HCT116 (cell line): ENCODE data around the gene CXCR1. TPM values are rescaled to one million over a fixed set of nuclear protein-coding genes. Genes with fewer than 3 reads are reported as not detected.
A peak's percentile ranks its signal among the peaks of the same experiment; 100 is the strongest.

ENCODE experiments used
- ATAC-seq: fragments of 200-7000 bp; cut with Tn5 transposase; 2 replicates; pipeline ENCODE4 v1.9.1; 2020; ENCODE audit warnings: mild to moderate bottlenecking, moderate library complexity
- BruUV-seq: library from RNA; stranded (reverse); fragments of 400-500 nt; replicated peaks from 2 replicates; lab custom pipeline; 2021; lab: Mats Ljungman, UMichigan
- CTCF ChIA-PET: fragments of 300-600 bp; sonication (Branson Sonifier 250); formaldehyde crosslinking; loops from one replicate; lab custom pipeline; 2021; ENCODE audit warnings: antibody characterized with exemption; lab: Charles Lee
- POLR2A ChIA-PET: fragments of 300-600, 350-600 bp; sonication (Branson Sonifier 250); formaldehyde crosslinking; loops from one replicate; lab custom pipeline; 2021; ENCODE audit warnings: antibody characterized with exemption; lab: Charles Lee
- RAD21 ChIA-PET, 2 experiments: fragments of 300-600 bp; sonication (Branson Sonifier 250); formaldehyde crosslinking; loops; one replicate each; lab custom pipeline; 2023; ENCODE audit warnings: low total read pairs in 2 of 2; ENCODE audit not compliant: uncharacterized antibody in 2 of 2, unreplicated experiment in 2 of 2, low non-redundant PET in 1 of 2; lab: Charles Lee
- DNase-seq: peaks from one replicate; pipeline ENCODE4 v3.0.0-alpha.2; 2010; ENCODE audit warnings: low read depth, low spot score
- H2AFZ ChIP-seq: fragments of 200-600 bp; shearing (Covaris generic), sonication (generic); 2 replicates; pipeline ENCODE4 v1.6.1; 2017; ENCODE audit warnings: low read depth, mixed run types, mixed read lengths, antibody characterized with exemption, low read length; ENCODE audit not compliant: poor library complexity, severe bottlenecking
- H3K27ac ChIP-seq: 2 replicates; pipeline ENCODE4 v1.5.1; 2012; ENCODE audit warnings: low read depth, low read length
- H3K27me3 ChIP-seq: fragments of 200-600 bp; sonication (generic); 2 replicates; pipeline ENCODE4 v1.6.1; 2016; ENCODE audit warnings: mixed run types, low read length, mixed read lengths; ENCODE audit not compliant: insufficient read depth
- H3K36me3 ChIP-seq, 2 experiments: fragments of 200-500 bp in 1 of 2; fragments of 200-600 bp in 1 of 2; sonication (Bioruptor generic) in 1 of 2; sonication (generic) in 1 of 2; 2 replicates each; pipeline versions ENCODE4 v1.5.1 to v1.6.1; 2014 to 2016; ENCODE audit warnings: low read length in 2 of 2, inconsistent platforms in 1 of 2, mixed read lengths in 1 of 2, mixed run types in 1 of 2; ENCODE audit not compliant: insufficient read depth in 2 of 2, control insufficient read depth in 1 of 2
- H3K4me1 ChIP-seq, 2 experiments: fragments of 200-600 bp in 1 of 2; sonication (generic) in 1 of 2; 2 replicates each; pipeline versions ENCODE4 v1.5.1 to v1.6.1; 2012 to 2017; ENCODE audit warnings: low read length in 2 of 2, inconsistent platforms in 1 of 2, mild to moderate bottlenecking in 1 of 2, mixed read lengths in 1 of 2, mixed run types in 1 of 2, moderate library complexity in 1 of 2; ENCODE audit not compliant: insufficient read depth in 2 of 2, control insufficient read depth in 1 of 2
- H3K4me2 ChIP-seq: fragments of 200-600 bp; sonication (generic); 2 replicates; pipeline ENCODE4 v1.6.1; 2017; ENCODE audit warnings: mixed run types, low read length, mixed read lengths
- H3K4me3 ChIP-seq, 2 experiments: fragments of 200-600 bp in 1 of 2; sonication (generic) in 1 of 2; replicated peaks in 1 of 2; 2 replicates each; pipeline ENCODE4 v1.5.1; 2011 to 2016; ENCODE audit warnings: low read length in 2 of 2, control low read depth in 1 of 2, low read depth in 1 of 2, mild to moderate bottlenecking in 1 of 2, mixed read lengths in 1 of 2, mixed run types in 1 of 2
- H3K79me2 ChIP-seq: fragments of 200-600 bp; sonication (generic); 2 replicates; pipeline ENCODE4 v1.6.1; 2017; ENCODE audit warnings: mild to moderate bottlenecking, mixed run types, low read length, moderate library complexity, mixed read lengths; ENCODE audit not compliant: insufficient read depth
- H3K9ac ChIP-seq: fragments of 200-600 bp; sonication (generic); 2 replicates; pipeline ENCODE4 v1.6.1; 2016; ENCODE audit warnings: low read length, mixed read lengths
- H3K9me2 ChIP-seq: fragments of 200-600 bp; sonication (generic), shearing (Covaris generic); 2 replicates; pipeline ENCODE4 v1.6.1; 2017; ENCODE audit warnings: mixed run types, mild to moderate bottlenecking, moderate library complexity; ENCODE audit not compliant: insufficient read depth
- H3K9me3 ChIP-seq, 2 experiments: fragments of 200-500 bp in 1 of 2; fragments of 200-600 bp in 1 of 2; sonication (Bioruptor generic) in 1 of 2; sonication (generic) in 1 of 2; 2 replicates each; pipeline ENCODE4 v1.6.1; 2014 to 2017; ENCODE audit warnings: low read length in 2 of 2, mixed read lengths in 2 of 2, inconsistent platforms in 1 of 2, low read depth in 1 of 2, mild to moderate bottlenecking in 1 of 2, mixed run types in 1 of 2, moderate library complexity in 1 of 2; ENCODE audit not compliant: control insufficient read depth in 1 of 2, insufficient read depth in 1 of 2
- H4K20me1 ChIP-seq: fragments of 200-600 bp; sonication (generic), shearing (Covaris generic); 2 replicates; pipeline ENCODE4 v1.6.1; 2017; ENCODE audit warnings: mixed run types, mild to moderate bottlenecking, moderate library complexity; ENCODE audit not compliant: insufficient read depth
- CBX3 ChIP-seq: IDR thresholded peaks from 2 replicates; pipeline ENCODE4 v1.6.1; 2012; ENCODE audit warnings: low read depth
- CEBPB ChIP-seq: IDR thresholded peaks from 2 replicates; pipeline ENCODE4 v1.6.1; 2012; ENCODE audit warnings: low read depth
- EZH2 ChIP-seq: fragments of 200-600 bp; sonication (generic); IDR thresholded peaks from 2 replicates; pipeline ENCODE4 v1.6.1; 2017; ENCODE audit warnings: antibody characterized with exemption, mixed run types
- EZH2phosphoT487 ChIP-seq: fragments of 200-600 bp; IDR thresholded peaks from 2 replicates; pipeline ENCODE4 v1.6.1; 2018; ENCODE audit warnings: antibody characterized with exemption, borderline replicate concordance
- FOSL1 ChIP-seq: IDR thresholded peaks from 2 replicates; pipeline ENCODE4 v1.6.1; 2012; ENCODE audit warnings: low read depth
- JUND ChIP-seq: IDR thresholded peaks from 2 replicates; pipeline ENCODE4 v1.6.1; 2012
- POLR2A ChIP-seq: IDR thresholded peaks from 2 replicates; pipeline ENCODE4 v1.7.0; 2011; ENCODE audit warnings: borderline replicate concordance; ENCODE audit not compliant: insufficient read depth, insufficient read length; ENCODE audit errors: extremely low read depth
- POLR2AphosphoS5 ChIP-seq: IDR thresholded peaks from 2 replicates; pipeline ENCODE4 v1.6.1; 2011; ENCODE audit warnings: mild to moderate bottlenecking, low read depth, low read length, moderate library complexity
- RAD21 ChIP-seq: IDR thresholded peaks from 2 replicates; pipeline ENCODE4 v1.6.1; 2012; ENCODE audit warnings: low read depth, mild to moderate bottlenecking
- SIN3A ChIP-seq: IDR thresholded peaks from 2 replicates; pipeline ENCODE4 v1.6.1; 2012; ENCODE audit warnings: low read depth
- SP1 ChIP-seq: IDR thresholded peaks from 2 replicates; pipeline ENCODE4 v1.6.1; 2012; ENCODE audit warnings: low read depth
- SRF ChIP-seq: IDR thresholded peaks from 2 replicates; pipeline ENCODE4 v1.6.1; 2012; ENCODE audit warnings: low read depth
- TCF7L2 ChIP-seq: IDR thresholded peaks from 2 replicates; pipeline ENCODE4 v1.7.0; 2011; ENCODE audit warnings: borderline replicate concordance, inconsistent platforms; ENCODE audit not compliant: insufficient read depth, insufficient read length; ENCODE audit errors: extremely low read depth
- ZFX ChIP-seq: fragments of 450-650 bp; IDR thresholded peaks from 2 replicates; pipeline ENCODE4 v1.6.1; 2017
- ZNF274 ChIP-seq: fragments of 200-500 bp; sonication (Bioruptor generic); IDR thresholded peaks from 2 replicates; pipeline ENCODE4 v1.6.1; 2014; ENCODE audit warnings: mild to moderate bottlenecking, low read depth, low read length, inconsistent platforms
- intact Hi-C: fragments of 100-400 bp; cut with micrococcal nuclease; formaldehyde crosslinking; loops from 2 replicates; pipeline ENCODE4 v1.10.0; 2022
- total RNA-seq: library from RNA; stranded (reverse); gene quantifications from one replicate; pipeline ENCODE4 v1.2.1, GENCODE V29; 2021; ENCODE audit not compliant: unreplicated experiment
- TF ChIP-seq, protein P1 (sequence below): IDR thresholded peaks from 2 replicates; pipeline ENCODE4 v1.6.1; 2012
- TF ChIP-seq, protein P2 (sequence below), 3 experiments: fragments of 200-600 bp in 1 of 3; sonication (generic) in 1 of 3; IDR thresholded peaks in 2 of 3; conservative IDR thresholded peaks in 1 of 3; 2 replicates each; pipeline ENCODE4 v1.5.1; 2012 to 2017; ENCODE audit warnings: low read depth in 2 of 3, low read length in 2 of 3, antibody characterized with exemption in 1 of 3, borderline replicate concordance in 1 of 3, control low read depth in 1 of 3, mild to moderate bottlenecking in 1 of 3, mixed read lengths in 1 of 3, mixed run types in 1 of 3, moderate library complexity in 1 of 3; ENCODE audit not compliant: insufficient read depth in 1 of 3
- TF ChIP-seq, protein P3 (sequence below): IDR thresholded peaks from 2 replicates; pipeline ENCODE4 v1.6.1; 2012; ENCODE audit warnings: low read depth
- TF ChIP-seq, protein P4 (sequence below): IDR thresholded peaks from 2 replicates; pipeline ENCODE4 v1.6.1; 2012
- TF ChIP-seq, protein P5 (sequence below): IDR thresholded peaks from 2 replicates; pipeline ENCODE4 v1.6.1; 2011; ENCODE audit warnings: mild to moderate bottlenecking, low read length, moderate library complexity; ENCODE audit not compliant: insufficient replicate concordance; ENCODE audit errors: extremely low read depth

The CXCR1 gene
- total RNA-seq, 1 experiment from 2014 or later = not detected

- Histone ChIP-seq H4K20me1 (peaks cover 8% of the 10 kb centered on the region; the same call in 1 of the 2 replicates), H3K79me2 (peaks cover 42% of the 10 kb centered on the region), H3K4me1 (peaks cover 12 to 26% of the 10 kb centered on the region in 2 experiments), H3K4me2 (peak overlapping the region; percentile 87), H3K36me3 (peaks cover 0 to 10% of the 10 kb centered on the region in 2 experiments; a peak in 2 of 4 replicates), H3K9me2 (no peaks in the 10 kb centered on the region), H3K9me3 (no peaks in the 10 kb centered on the region), H3K27me3 (no peaks in the 10 kb centered on the region), H3K9ac (peak overlapping the region; percentile 92), H3K27ac (peak overlapping the region; percentile 71), H2AFZ (peak overlapping the region; percentile 67), H3K4me3 (peak overlapping the region; percentile 83 to 89)
- ChIA-PET CTCF (interaction anchor here (1.0 to 1.5 kb wide), 2 partner anchors 15 to 54 kb away, joined by 3 to 4 read pairs; partner anchors contain the start of genes AAMP and PNKD), RAD21 (no interaction called here), POLR2A (interaction anchor here (2.0 kb wide), 1 partner anchor 15 kb away, joined by 5 read pairs; no protein-coding TSS in a partner anchor)
- no peak for ATAC-seq
- intact Hi-C loops = no loop called here
- TSS peak; percentile 86 for BruUV-seq
- TF ChIP-seq, protein P1, sequence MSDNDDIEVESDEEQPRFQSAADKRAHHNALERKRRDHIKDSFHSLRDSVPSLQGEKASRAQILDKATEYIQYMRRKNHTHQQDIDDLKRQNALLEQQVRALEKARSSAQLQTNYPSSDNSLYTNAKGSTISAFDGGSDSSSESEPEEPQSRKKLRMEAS = no peak
- TF ChIP-seq ZFX (no peak), RAD21 (no peak), POLR2A (no peak), TCF7L2 (no peak), POLR2AphosphoS5 (no peak), SIN3A (no peak), JUND (no peak), EZH2phosphoT487 (no peak), CBX3 (no peak), EZH2 (no peak), ZNF274 (no peak), FOSL1 (no peak), SRF (no peak), CEBPB (no peak), SP1 (no peak)
- TF ChIP-seq, protein P2, sequence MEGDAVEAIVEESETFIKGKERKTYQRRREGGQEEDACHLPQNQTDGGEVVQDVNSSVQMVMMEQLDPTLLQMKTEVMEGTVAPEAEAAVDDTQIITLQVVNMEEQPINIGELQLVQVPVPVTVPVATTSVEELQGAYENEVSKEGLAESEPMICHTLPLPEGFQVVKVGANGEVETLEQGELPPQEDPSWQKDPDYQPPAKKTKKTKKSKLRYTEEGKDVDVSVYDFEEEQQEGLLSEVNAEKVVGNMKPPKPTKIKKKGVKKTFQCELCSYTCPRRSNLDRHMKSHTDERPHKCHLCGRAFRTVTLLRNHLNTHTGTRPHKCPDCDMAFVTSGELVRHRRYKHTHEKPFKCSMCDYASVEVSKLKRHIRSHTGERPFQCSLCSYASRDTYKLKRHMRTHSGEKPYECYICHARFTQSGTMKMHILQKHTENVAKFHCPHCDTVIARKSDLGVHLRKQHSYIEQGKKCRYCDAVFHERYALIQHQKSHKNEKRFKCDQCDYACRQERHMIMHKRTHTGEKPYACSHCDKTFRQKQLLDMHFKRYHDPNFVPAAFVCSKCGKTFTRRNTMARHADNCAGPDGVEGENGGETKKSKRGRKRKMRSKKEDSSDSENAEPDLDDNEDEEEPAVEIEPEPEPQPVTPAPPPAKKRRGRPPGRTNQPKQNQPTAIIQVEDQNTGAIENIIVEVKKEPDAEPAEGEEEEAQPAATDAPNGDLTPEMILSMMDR (IDR thresholded peaks at IDR 0.05 in 2 of 3, conservative IDR thresholded peaks at IDR 0.05 in 1 of 3; ENCODE audit: borderline replicate concordance in 1 of 3, insufficient read depth in 1 of 3, low read depth in 2 of 3, low read length in 2 of 3) = no peak
- TF ChIP-seq, protein P3, sequence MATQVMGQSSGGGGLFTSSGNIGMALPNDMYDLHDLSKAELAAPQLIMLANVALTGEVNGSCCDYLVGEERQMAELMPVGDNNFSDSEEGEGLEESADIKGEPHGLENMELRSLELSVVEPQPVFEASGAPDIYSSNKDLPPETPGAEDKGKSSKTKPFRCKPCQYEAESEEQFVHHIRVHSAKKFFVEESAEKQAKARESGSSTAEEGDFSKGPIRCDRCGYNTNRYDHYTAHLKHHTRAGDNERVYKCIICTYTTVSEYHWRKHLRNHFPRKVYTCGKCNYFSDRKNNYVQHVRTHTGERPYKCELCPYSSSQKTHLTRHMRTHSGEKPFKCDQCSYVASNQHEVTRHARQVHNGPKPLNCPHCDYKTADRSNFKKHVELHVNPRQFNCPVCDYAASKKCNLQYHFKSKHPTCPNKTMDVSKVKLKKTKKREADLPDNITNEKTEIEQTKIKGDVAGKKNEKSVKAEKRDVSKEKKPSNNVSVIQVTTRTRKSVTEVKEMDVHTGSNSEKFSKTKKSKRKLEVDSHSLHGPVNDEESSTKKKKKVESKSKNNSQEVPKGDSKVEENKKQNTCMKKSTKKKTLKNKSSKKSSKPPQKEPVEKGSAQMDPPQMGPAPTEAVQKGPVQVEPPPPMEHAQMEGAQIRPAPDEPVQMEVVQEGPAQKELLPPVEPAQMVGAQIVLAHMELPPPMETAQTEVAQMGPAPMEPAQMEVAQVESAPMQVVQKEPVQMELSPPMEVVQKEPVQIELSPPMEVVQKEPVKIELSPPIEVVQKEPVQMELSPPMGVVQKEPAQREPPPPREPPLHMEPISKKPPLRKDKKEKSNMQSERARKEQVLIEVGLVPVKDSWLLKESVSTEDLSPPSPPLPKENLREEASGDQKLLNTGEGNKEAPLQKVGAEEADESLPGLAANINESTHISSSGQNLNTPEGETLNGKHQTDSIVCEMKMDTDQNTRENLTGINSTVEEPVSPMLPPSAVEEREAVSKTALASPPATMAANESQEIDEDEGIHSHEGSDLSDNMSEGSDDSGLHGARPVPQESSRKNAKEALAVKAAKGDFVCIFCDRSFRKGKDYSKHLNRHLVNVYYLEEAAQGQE = no peak
- TF ChIP-seq, protein P4, sequence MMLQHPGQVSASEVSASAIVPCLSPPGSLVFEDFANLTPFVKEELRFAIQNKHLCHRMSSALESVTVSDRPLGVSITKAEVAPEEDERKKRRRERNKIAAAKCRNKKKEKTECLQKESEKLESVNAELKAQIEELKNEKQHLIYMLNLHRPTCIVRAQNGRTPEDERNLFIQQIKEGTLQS = no peak
- TF ChIP-seq, protein P5, sequence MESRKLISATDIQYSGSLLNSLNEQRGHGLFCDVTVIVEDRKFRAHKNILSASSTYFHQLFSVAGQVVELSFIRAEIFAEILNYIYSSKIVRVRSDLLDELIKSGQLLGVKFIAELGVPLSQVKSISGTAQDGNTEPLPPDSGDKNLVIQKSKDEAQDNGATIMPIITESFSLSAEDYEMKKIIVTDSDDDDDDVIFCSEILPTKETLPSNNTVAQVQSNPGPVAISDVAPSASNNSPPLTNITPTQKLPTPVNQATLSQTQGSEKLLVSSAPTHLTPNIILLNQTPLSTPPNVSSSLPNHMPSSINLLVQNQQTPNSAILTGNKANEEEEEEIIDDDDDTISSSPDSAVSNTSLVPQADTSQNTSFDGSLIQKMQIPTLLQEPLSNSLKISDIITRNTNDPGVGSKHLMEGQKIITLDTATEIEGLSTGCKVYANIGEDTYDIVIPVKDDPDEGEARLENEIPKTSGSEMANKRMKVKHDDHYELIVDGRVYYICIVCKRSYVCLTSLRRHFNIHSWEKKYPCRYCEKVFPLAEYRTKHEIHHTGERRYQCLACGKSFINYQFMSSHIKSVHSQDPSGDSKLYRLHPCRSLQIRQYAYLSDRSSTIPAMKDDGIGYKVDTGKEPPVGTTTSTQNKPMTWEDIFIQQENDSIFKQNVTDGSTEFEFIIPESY = no peak
- no peak for DNase-seq
Observed at GRCh38 chr2:218216336-218216673, 49.5 kb upstream of the CXCR1 start.
